ENCODE results near the gene NOL12.

DNA sequence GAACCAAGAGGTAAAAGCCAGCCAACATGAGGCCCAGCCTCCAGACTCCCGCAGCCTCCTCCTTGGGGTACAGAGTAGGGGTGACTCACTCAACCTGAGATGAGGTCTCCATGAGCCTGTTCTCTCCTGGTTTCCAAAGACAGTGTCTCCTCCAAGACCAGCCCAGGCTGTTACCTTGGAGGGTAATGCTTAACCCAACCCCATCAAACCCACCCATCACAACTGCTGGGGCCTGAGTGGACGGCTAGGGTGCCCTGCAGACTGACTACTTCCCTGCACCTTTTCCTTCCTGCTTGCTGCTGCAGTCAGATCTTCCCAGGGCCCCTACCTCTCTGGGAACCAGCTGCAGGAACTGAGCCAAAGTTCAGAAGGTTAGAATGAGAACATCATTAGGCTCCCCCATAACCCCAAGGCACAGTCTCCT lies 5.1 kb upstream of the NOL12 start:
- TF ChIP-seq, protein P1, sequence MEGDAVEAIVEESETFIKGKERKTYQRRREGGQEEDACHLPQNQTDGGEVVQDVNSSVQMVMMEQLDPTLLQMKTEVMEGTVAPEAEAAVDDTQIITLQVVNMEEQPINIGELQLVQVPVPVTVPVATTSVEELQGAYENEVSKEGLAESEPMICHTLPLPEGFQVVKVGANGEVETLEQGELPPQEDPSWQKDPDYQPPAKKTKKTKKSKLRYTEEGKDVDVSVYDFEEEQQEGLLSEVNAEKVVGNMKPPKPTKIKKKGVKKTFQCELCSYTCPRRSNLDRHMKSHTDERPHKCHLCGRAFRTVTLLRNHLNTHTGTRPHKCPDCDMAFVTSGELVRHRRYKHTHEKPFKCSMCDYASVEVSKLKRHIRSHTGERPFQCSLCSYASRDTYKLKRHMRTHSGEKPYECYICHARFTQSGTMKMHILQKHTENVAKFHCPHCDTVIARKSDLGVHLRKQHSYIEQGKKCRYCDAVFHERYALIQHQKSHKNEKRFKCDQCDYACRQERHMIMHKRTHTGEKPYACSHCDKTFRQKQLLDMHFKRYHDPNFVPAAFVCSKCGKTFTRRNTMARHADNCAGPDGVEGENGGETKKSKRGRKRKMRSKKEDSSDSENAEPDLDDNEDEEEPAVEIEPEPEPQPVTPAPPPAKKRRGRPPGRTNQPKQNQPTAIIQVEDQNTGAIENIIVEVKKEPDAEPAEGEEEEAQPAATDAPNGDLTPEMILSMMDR (IDR thresholded peaks at IDR 0.05; ENCODE audit: borderline replicate concordance, extremely low read depth, low read length, poor library complexity, severe bottlenecking): no peak
- TF ChIP-seq EZH2 (IDR thresholded peaks at IDR 0.05; ENCODE audit: borderline replicate concordance, low read depth, low read length, severe bottlenecking): no peak

Measured in DND-41 (cell line).